Measurements from ENCODE around the gene GPR15LG.
"Not testable (repeated sequence)": the region's sequence is repeated elsewhere in the genome, so short reads cannot be mapped to it uniquely, and the experiment has no call there.

The GPR15LG gene

DNA sequence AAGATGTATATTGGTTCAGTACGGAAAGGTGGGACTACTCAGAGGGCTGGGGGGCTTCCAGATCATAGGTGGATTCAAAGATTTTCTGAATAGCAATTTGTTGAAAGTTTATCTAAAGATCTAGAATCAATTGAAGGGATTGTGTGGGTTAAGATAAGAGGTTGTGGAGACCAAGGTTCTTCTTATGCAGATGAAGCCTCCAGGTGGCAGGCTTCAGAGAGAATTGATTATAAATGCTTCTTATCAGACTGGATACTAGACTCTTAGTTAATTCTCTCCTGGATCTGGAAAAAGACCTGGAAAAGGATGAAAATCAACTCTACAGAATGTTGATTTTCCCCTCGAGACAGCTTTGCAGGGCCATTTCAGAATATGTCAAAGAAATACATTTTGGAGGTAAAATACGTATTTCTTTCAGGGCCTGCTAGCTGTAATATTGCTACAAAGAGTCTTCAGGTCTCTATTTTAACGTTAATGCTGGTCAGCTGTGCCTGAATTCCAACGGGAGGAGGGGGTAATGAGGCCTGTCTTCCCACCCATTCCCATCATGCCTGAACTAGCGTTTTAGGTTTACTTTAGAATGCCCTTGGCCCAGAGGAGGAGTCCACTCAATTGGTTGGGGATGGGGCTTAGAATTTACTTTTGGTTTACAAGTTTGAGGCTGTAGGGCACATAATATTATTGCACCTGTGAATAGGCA is 12.8 kb upstream of the GPR15LG start:
- no peak overlapping the region for H3K4me3 ChIP-seq (replicated peaks; ENCODE audit: low read depth, low read length)
- no peak for DNase-seq (ENCODE audit: extremely low read depth, low read depth)
- TF ChIP-seq, protein P1, sequence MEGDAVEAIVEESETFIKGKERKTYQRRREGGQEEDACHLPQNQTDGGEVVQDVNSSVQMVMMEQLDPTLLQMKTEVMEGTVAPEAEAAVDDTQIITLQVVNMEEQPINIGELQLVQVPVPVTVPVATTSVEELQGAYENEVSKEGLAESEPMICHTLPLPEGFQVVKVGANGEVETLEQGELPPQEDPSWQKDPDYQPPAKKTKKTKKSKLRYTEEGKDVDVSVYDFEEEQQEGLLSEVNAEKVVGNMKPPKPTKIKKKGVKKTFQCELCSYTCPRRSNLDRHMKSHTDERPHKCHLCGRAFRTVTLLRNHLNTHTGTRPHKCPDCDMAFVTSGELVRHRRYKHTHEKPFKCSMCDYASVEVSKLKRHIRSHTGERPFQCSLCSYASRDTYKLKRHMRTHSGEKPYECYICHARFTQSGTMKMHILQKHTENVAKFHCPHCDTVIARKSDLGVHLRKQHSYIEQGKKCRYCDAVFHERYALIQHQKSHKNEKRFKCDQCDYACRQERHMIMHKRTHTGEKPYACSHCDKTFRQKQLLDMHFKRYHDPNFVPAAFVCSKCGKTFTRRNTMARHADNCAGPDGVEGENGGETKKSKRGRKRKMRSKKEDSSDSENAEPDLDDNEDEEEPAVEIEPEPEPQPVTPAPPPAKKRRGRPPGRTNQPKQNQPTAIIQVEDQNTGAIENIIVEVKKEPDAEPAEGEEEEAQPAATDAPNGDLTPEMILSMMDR (IDR thresholded peaks at IDR 0.05; ENCODE audit: low read depth, low read length, missing control alignments), result no peak

- H3K4me3 ChIP-seq (replicated peaks; ENCODE audit: low read depth, low read length), result no peak overlapping the region
- DNase-seq (ENCODE audit: extremely low read depth, low read depth), result no peak
- TF ChIP-seq, protein P1 (IDR thresholded peaks at IDR 0.05; ENCODE audit: low read depth, low read length, missing control alignments), result no peak
These were observed 9.6 kb upstream of the GPR15LG start for GRCh38 chr10:84163996-84164395.

DNA sequence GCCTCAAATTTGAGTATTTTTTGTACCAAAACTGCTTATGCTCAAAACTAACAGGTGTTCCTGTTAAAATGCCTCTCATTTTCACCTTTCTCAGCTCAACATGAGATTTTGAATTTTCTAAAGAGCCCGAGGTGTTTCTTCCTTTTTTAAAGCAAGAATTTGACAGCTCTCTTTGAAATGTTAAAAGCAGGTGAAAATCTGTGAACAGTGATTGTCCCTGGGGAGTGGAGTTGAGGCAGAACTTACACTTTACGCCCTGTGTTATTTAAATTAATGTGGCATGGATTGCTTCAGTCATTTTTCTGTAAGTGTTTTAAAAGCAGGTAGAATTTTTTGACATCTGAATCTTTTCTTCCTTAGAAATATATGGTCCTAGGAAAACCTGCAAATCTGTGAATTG is 9.2 kb upstream of the GPR15LG start:
- H3K4me3 ChIP-seq (replicated peaks; ENCODE audit: low read depth, low read length), result no peak overlapping the region
- no peak for DNase-seq (ENCODE audit: extremely low read depth, low read depth)
- TF ChIP-seq, protein P1 (IDR thresholded peaks at IDR 0.05; ENCODE audit: low read depth, low read length, missing control alignments), result no peak

- DNase-seq (ENCODE audit: extremely low read depth, low read depth), result no peak
- H3K4me3 ChIP-seq (replicated peaks; ENCODE audit: low read depth, low read length), result no peak overlapping the region
These were observed 6.8 kb upstream of the GPR15LG start for GRCh38 chr10:84166620-84167288.

GRCh38 chr10:84167289-84167653 is 6.3 kb upstream of the GPR15LG start:
- H3K4me3 ChIP-seq (replicated peaks; ENCODE audit: low read depth, low read length); DNase-seq (ENCODE audit: extremely low read depth, low read depth): not testable (repeated sequence)

More at GRCh38 chr10:84166620-84167288, 6.8 kb upstream of the GPR15LG start:
- TF ChIP-seq, protein P1 (IDR thresholded peaks at IDR 0.05; ENCODE audit: low read depth, low read length, missing control alignments), result no peak

DNA sequence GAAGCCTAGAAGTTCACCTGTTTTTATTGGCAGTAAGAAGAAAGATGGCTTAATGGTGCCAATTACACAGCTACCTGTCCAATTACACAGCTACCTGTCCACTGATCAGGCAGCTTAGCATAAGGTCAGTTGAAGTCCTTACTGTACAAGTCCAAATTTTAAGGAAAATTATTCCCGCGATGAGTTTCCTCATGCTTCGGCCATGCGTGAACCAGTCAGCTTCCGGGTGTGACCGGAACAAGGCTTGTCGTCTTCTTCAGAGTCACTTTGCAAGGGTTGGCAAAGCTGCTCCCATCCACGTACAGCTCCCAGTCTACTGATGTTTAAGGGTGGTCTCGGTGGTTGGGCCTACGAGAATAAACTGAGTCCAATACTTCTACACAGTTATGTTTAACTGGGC is 5.2 kb upstream of the GPR15LG start:
- DNase-seq (ENCODE audit: extremely low read depth, low read depth); H3K4me3 ChIP-seq (replicated peaks; ENCODE audit: low read depth, low read length): not testable (repeated sequence)

GRCh38 chr10:84171237-84171636 is 2.4 kb upstream of the GPR15LG start:
- DNase-seq (ENCODE audit: extremely low read depth, low read depth); H3K4me3 ChIP-seq (replicated peaks; ENCODE audit: low read depth, low read length): not testable (repeated sequence)

GRCh38 chr10:84171700-84172466 is 1.7 kb upstream of the GPR15LG start:
- DNase-seq (ENCODE audit: extremely low read depth, low read depth); H3K4me3 ChIP-seq (replicated peaks; ENCODE audit: low read depth, low read length): not testable (repeated sequence)
